HG02571 (cell line): ENCODE results near the gene DYRK1A.

Source experiments
- ATAC-seq: cut with Tn5 transposase; IDR thresholded peaks from one replicate; pipeline ENCODE4 v1.9.1; 2021; ENCODE audit warnings: mild to moderate bottlenecking, moderate library complexity; ENCODE audit not compliant: unreplicated experiment

Gene DYRK1A

DNA sequence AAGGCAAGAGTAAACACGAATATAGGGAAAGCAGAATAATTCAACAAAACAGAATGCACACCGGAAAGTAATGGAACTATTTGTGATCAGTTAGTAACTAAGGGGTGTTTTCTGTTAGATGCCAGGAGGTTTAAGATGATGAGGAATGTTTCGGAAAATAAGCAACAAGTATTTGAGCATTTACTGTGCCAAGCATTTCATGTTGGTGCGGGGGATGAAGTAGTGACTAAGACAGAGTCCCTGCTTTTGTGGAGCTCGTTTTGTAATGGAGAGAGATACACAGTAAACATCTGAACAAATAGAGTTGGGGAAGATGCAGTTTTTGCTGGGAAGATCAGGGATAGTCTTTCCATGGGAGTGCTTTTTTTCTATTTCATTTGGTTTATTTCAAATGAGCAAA, 78.7 kb downstream of the DYRK1A start:
- ATAC-seq = no peak

DNA sequence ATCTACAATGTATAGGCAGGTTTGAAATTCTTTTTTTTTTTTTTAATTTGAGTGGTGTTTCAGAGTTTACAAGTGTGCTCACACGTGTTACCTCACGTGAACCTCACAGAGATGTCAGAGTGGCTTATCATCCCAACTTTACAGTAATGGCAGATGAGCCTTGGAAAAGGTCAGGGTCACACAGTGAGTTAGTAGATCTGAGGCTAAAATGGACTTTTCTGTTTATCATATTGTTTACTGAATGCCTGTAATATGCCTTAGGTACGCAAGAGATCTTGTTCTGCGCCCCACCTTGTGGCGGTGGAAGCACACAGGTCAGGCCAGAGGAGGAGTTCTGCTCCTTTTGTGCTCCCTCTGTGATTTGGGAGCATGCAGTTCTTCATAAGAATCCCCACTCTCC, 80.0 kb downstream of the DYRK1A start:
- ATAC-seq = no peak

DNA sequence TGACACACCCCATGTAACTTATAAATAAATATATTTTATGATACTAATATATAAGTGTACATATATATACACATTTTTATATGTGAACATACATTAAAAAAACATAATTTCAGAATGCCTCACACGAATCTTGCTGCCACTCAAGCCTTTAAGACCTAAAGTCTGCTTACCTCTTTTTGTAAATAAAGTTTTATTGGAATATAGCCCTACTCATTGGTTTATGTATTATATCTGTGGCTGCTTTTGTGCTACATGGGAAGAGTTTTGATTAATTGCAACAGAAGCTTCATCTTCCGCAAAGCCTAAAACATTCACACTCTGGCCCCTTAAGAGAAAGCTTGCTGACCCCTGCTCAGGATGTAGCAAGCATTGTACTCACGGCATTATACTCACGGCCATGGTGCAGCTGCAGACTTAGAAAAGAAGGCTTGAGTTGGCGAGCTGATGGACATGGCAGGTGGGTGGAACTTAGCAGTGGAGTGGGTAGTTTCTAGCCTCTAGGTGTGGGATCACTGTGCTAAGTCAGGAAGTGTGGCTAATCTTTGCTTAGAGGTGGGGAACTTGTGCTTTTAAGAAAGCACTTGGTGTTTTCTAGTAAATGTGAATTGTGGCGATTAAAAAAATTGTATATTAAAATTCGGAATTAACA, 80.8 kb downstream of the DYRK1A start:
- ATAC-seq = no peak

DNA sequence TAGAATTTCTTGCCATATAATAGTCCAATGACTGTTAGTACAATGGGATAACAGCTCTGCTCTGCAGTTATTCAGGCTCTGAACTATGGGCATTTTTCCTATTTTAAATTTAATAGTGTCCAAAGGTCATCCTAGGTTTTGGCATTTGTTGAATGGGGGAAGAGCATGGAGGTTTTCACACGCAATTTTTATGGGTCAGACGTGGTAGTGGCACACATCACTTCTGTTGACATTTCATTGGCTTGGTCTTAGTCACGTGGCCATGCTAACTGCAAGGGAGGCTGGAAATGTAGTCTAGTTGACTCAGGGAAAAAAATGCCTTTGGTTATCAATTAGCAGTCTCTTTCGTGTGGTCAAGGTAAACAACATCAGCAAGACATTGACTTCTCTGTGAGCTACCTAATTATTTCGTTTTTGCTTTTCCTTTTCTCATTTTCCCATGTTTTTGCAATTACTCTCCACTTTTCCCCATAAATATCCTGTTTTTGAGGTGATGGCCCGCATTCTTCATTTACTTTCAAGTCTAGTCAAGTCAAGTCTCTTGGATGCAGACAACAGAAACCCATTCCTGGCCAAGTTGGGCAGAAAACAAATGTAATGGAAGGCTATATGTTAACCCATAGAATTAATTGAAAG, 82.8 kb downstream of the DYRK1A start:
- no peak for ATAC-seq

DNA sequence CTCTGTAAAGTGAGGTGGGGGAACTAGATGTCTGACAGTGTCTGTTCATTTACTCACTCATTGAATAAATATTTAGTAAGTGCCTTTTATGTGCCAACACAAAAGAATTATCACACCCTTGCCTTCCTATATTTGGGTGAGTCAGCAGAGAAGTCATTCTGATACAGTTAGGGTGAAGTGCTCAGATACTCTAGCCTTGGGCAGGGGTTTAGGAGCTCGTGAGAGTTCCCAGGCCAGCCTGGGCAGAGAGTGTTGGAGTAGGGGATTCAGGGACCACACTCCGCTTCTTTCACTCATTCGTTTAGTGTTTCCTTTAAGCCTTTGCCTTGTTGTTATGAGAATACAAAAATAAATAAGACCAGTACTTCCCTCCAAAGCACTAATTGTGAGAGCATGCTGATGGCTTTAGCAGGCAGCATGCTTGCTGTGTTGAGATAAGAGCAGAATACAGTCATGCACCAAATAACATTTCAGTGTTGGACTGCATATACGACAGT, 83.9 kb downstream of the DYRK1A start:
- no peak for ATAC-seq

DNA sequence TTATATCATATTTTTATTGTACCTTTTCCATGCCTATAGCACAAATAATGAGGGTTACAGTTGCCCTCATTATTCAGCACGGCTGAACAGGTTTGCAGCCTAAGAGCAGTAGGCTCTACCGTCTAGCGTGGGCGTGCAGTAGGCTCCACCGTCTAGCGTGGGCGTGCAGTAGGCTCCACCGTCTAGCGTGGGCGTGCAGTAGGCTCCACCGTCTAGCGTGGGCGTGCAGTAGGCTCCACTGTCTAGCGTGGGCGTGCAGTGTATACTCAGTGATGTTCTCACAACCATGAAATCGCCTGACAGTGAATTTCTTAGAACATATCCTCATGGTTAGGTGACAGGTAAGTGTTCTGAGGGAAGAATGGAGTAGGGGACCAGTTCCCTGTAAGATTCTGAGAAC, 84.9 kb downstream of the DYRK1A start:
- ATAC-seq = no peak

DNA sequence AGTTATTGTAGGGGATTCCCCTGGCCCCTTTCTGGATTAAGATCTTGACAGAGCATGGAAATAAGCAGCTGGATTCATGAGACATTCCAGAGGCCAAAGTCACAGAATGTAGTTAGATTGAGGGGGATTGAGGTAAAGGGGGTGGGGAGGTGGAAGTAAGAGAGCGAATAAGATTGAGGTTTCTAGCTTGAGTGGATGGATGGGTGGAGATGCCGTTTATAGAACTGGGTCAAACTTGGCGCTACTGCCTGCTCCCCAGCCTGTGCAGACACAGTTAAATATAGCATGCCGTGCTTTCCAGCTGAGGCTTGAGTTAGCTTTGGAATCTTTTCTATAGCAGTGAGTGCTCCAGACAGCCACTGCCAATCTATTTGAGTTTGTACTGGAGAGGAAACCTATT, 85.7 kb downstream of the DYRK1A start:
- no peak for ATAC-seq

DNA sequence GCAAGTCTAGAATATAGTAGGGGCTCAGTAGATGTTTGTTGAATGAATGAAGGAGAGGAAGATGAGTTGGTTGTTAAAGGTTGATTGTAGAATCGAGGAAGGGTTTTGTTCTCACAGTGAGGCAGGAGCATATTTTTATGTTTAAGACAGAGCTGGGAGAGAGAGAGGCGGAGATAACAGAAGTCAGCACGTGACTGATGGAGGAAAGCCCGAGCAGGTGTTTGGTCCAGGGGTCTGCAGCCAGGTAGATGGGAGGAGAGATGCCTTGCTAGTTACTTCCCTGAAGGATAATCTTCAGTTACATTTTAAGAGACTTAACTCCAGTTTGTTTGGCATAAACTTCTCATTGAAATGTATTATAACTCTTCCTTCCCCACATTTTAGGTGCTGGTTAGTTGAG, 86.8 kb downstream of the DYRK1A start:
- no peak for ATAC-seq

DNA sequence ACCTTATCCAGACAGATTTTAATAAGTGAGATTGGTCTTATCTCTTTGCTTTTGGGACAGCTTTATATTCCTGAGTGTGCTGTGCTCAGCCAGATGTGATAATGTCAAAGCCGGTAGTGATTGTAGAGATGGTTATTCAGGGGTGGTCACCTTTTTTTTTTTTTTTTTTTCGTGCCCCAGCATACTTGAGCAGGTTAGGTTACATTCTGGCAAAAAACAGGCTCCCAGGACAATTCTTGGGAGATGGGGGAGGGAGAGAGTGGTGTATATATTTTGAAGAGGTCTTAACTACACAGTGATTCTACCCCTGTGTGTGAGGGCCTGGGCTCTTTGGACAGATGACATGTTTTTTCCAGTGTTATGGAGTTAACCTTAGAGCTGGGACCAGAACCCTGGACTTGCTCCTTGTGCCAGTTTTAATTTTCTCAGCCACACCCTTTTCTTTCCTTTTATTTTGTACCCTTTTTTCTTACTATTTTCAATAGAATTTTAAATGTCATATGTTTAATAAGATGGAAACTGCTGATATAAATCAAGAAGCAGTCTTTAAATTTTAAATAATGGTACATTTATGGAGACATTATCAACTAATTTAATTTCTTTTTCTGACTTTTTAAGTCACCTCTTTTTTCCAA, 88.4 kb downstream of the DYRK1A start:
- no peak for ATAC-seq

DNA sequence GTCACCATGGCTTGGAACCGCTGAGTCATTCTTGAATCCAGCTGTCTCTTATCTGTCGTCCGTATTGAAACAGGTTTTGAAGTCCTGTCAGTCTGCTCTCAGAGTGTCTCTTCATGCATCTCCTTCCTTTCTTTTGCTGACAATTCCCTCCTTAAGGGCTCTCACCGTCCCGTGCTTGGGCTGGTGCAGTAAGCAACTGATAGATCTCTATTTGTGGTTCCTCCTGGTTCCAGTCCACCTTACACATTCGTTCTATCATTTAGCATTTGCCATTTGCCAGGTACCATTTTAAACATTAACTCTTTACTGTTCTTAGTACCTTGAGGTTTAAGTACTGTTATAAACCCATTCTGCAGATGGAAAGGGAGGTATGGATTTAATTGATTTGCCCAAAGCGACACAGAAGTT, 88.9 kb downstream of the DYRK1A start:
- no peak for ATAC-seq

DNA sequence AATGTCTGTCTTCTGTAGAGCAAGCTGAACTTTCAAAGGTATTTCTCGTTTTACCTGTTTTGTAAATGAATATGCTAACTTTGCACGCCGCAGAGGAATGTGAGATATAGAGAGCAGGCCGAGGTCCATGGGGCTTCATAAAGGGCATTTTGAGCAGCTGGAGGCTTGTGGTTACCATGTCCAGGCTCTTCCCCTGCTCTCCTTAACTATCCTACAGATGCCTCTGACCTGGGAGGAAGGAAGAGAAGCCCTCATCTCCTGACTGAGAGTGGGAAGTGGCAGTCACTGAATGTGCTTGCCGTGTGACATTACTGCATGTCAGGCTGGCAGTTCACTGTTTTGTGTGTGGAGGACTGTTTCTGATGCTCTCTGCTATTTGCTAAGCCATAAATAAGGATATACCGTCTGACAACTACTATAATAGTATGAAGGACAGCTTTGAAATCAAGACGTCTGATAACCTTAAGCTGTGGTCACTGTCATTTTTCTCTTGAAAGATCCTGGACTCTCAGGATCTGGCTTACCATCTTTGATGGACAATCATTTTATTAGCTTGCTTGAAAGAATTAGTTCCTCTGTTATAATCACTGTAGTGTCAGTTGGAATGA, 92.2 kb downstream of the DYRK1A start:
- ATAC-seq = no peak

DNA sequence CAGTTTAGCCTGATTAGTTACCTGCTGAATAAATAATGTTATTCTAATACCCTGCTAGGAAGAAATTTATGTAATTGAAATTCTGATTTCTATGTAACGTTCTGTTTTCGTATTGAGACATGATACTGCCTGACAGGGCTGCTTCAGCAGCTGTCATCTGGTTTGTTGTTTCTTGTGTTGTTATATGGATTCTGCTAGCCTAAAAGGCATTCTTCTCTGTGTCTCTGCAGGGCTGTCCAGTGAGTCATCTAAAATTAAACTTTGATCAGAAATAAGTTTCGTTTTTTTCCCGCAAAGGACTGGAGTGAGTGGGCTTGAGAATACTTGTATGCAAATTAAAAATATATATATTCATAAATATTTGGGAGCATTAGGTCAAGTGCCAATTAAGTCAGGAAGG, 93.0 kb downstream of the DYRK1A start:
- ATAC-seq = no peak

DNA sequence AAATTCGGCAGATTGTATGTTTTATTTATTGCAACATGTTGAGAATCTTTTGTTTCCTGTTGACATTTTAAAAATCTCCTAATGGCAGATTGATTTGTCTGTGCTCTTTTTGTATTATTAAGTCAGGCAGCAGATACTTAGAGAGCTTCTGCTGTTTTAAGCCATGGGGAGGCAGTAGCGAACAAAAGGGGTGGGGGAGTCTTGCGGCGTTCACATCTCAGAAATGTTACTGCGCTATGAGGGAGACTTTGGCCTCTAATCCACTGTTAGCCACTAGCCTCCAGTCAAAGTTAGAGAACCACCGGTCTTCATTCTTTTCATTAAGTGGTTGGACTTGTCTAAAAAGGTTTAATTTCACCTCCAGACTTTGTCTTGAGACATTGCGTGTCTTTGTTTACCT, 93.6 kb downstream of the DYRK1A start:
- no peak for ATAC-seq

DNA sequence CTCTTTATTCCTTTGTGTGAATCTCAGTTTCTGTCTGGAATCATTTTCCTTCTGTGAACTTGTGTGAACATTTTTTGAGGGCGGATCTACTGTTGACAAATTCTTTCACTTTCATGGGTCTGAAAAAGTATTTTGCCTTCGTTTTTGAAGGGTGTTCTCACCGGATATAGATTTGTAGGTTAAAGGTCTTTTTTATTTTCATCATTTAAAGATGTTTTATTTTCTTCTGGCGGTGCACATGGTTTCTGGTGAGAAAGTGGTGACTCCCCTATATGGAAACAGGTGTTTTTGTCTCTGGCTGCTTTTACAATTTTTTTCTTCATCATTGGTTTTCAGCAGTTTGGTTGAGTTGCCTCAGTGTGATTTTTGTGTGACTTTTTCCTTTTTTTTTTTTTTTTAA, 94.9 kb downstream of the DYRK1A start:
- no peak for ATAC-seq

DNA sequence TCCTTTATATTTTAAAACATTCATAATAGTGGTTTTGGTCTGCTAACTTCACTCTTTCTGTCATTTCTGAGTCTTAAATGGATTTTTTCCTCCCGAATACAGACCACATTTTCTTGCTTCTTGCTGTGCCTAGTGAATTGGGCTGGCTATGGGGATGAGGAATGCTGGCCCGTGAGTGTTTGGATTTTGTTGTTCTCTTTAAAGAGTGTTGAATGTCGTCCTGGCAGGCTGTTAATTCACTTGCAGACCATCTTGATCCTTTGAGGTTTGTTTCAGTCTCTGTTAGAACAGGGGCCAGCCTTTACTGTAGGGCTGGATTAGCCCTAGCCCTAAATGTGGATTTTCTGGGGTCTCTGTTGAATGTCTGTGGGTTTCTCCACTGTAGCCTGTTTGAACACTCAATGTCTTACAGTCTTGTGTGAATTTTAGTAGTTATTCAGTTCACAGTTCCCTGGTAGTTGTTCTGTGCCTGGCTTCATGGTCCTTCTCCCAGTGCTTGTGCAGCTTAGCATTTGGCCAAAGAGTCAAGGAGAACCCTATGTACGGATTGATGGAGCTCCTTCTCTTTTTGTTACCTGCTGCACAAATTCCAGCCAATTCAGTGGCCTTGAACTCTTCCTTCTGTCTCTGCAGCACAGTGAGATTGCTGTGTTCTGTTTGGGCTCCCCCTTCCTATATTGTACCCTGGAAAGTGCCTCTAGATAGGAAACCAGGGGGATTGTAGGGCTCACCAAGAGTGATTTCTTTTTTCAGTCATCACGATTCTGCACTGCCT, 95.7 kb downstream of the DYRK1A start:
- ATAC-seq = no peak

DNA sequence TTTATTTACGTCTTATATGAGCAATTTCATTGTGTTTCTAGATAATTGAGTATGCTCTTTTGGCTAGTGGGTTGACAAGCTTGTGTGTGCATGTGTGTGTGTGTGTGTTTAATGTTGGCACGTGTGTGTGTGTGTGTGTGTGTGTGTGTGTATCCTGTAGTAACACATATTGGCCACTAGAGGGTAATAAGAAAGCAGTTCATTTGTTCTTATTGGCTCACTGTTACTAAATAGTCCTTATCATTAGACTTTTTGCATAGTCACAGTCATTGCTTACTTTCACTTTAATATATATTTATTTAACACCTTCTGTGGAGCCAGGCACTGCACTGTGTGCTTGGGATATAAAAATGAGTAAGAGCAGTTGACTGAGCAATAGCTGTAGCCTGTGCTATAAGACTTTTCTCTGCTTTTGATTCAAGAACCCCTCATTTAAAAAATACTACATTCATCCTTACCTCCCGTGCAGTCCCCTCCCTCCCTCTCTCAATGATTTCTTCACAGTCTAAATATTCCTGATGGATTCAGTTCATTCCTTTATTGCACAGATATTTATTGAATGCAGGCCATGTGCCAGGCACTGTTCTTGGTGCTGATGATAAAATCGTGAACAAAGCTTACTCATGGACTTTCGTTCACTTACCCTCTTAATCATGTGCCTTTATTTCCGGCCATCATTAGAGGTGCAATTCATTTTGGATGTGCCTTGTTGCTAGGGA, 96.7 kb downstream of the DYRK1A start:
- ATAC-seq = no peak

DNA sequence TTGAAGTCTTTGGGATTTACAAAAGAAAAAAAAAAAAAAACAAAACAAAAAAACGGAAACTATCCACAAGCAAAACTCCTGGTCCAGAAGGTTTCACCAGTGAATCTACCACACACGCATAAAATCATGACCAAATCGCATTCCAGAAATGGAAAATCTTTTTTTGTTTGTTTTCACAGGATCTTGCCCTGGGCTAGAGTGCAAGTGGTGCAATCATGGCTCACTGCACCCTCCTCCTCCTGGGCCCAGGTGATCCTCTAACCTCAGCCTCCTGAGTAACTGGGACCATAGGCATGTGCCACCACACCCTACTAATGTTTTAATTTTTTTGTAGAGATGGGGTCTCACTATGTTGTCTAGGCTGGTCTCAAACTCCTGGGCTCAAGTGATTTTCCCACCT, 100.5 kb downstream of the DYRK1A start:
- ATAC-seq = no peak

DNA sequence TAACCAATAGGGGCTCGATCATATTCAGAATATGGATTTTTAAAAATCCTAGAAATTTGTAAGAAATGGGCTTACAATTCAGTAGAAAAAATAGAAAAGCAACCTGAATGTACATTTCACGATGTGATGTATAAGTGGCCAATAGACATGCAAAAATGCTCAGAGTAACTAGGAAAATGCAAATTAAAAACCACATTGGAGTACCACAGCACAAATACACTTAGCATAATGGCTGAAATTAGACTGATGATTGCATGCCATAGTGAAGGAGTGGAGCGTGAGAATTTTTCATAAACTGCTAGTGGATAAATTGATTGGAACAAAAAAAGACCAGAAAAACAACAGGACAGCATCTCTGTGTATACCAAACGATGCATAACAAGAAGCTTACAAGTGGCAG, 102.3 kb downstream of the DYRK1A start:
- ATAC-seq = no peak

DNA sequence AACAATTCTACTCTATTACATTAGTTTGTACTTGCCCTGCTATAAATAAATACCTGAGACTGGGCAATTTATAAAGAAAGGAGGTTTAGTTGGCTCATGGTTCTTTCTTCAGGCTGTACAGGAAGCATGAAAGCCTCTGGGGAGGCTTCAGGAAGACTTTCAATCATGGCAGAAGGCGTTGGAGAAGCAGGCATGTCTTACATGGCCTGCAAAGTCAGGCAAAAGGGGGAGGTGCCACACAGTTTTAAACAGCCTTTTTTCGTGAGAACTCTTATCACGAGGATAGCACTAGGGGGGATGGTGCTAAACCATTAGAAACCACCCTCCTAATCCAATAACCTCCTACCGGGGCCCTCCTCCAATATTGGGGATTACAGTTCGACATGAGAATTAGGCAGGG, 102.9 kb downstream of the DYRK1A start:
- ATAC-seq = no peak

DNA sequence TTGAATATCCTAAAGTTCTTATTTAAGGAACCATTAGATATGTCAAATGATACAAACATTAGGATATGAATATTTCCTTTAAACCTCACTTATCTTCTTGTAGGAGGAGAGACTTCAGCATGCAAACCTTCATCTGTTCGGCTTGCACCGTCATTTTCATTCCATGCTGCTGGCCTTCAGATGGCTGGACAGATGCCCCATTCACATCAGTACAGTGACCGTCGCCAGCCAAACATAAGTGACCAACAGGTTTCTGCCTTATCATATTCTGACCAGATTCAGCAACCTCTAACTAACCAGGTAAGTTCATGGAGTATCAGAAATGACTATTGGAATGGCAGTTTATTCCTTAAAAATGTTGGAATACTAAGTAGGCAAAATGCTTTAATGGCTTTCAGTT, 106.0 kb downstream of the DYRK1A start:
- ATAC-seq = no peak

DNA sequence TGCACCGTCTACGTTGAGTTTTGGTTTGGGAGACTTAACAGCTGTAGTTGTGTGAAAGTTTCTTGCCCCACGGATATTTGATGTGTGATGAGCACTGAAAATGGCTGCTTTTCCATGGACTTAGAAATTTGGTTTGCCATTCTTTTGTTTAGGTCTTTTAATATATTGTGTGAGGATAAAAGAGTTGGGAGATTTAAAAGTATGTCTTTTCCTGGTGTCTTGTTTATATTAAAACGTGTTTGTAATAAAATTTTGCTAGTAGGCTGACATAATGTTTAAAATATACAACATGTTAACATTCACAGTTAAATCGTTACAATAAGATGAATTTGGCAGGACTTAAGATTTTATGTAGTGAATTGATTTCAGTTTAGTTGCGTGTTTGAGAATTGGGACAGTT, 106.9 kb downstream of the DYRK1A start:
- ATAC-seq = no peak
